ENCODE results near the gene SUN5.
"Not testable (repeated sequence)": the region's sequence is repeated elsewhere in the genome, so short reads cannot be mapped to it uniquely, and the experiment has no call there.

The SUN5 gene

GRCh38 chr20:32962646-32963045 is 41.6 kb downstream of the SUN5 start:
- not testable (repeated sequence) for DNase-seq

- DNase-seq: no peak
Observed at GRCh38 chr20:32962053-32962452, 42.2 kb downstream of the SUN5 start.

GRCh38 chr20:32960849-32961731 is 43.1 kb downstream of the SUN5 start:
- no peak for DNase-seq

GRCh38 chr20:32960222-32960518 is 44.1 kb downstream of the SUN5 start:
- no peak for DNase-seq

- no peak for DNase-seq
Observed at GRCh38 chr20:32959351-32960221, 44.6 kb downstream of the SUN5 start.

GRCh38 chr20:32958574-32958973 is 45.7 kb downstream of the SUN5 start:
- no peak for DNase-seq

- DNase-seq: no peak
Observed at GRCh38 chr20:32957459-32957858, 46.8 kb downstream of the SUN5 start.

- not testable (repeated sequence) for DNase-seq
Observed at GRCh38 chr20:32950539-32950938, 53.7 kb downstream of the SUN5 start.

GRCh38 chr20:32946629-32947028 is 57.6 kb downstream of the SUN5 start:
- no peak for DNase-seq

GRCh38 chr20:32945710-32946221 is 58.5 kb downstream of the SUN5 start:
- peak in 1 of 2 donors; percentile 61 for DNase-seq

- no peak for DNase-seq
Observed at GRCh38 chr20:32943490-32944052, 60.7 kb downstream of the SUN5 start.

- DNase-seq: no peak
Observed at GRCh38 chr20:32941155-32941885, 62.9 kb downstream of the SUN5 start.

GRCh38 chr20:32934580-32934979 is 69.7 kb downstream of the SUN5 start:
- DNase-seq: no peak

Measured in CD4-positive, alpha-beta T cell treated with Interleukin-4 for 1 hour (primary cell).